ENCODE measurements around the gene RND1. TPM values are rescaled to one million over a fixed set of nuclear protein-coding genes. Genes with fewer than 3 reads are reported as not detected.

The RND1 gene
- total RNA-seq = 0.26 and 0.30 TPM in 2 replicates

DNA sequence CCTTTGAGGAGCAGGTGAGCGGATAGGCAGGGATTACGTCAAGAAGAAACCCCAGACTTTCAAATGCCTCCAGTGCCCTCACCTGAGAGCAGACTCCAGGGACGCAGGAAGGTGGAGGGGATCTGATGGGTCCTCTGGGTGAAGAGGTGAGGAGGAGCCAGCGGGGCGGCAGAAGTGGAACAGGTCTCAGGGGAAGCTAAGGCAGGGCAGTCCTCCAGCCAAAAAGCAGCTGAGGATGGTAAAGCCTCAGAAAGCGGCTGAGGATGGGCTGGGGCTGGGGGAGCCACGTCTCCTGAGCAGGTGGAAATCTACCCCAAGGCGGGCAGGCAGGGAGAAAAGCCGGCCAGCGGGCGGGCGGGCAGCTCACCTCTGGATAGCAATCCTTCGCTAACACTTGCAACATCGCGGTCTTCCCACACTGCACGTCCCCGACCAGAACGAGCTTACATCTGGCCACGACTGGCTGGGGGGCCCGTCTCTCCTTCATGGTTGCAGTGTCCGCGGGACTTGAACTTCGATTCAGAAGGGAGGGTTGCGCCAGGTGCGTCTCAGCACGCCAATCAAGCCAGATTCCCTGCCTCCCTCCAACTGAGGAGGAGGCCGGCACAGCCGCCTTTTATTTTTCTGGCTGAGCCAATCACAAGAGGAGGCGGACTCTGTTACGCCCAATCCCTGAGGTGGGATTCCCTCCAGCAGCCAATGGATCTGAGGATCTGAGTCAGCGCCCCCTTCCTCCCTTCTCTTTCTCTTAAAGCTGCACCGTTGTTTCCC is at the start of gene RND1:
RND1 (minus strand) TSS at position 590 of the 771 bp plus-strand sequence; CDS start at position 487, 103 bp downstream.

DNA sequence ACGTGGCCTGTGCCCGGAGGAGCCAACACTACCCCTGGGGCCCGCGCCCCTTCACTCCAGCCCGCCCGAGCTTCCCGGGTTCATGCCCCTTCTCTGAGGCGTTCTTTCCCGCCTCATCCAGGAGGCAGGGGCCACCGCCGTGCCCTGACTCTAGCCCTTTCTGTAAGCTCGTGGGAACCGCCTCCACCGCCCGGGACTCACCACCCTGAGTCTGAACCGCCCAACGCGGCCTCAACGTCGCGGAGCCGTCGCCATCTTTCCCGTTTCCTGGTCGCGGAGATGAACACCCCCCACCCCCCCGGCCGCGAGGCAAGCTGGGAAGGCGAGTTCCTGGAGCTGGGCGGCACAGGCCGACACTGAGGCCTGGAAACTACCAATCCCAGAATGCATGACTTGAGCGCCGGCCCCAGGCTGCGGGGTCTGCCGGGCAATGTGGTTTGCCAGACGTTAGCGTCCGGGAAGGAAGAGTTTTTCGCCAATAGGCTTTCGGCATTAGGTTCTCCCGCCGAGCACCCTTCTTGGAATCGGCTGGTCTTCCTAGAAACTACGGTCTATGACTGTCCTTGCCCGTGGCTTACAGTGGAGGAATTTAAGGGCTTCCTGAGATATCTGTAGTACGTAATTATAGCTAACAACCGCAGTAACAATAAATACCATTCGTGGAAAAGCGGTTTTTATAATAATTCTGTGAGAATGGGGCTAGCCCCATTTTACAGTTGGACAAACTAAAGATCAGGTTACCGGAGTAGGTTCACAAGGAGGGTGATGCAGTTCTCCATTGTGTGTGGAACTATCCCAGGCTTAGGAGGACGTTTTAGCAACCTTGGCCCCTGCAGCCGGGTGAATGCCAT is 13.6 kb downstream of the RND1 start, which contains the start of gene DDX23:
DDX23 (minus strand) TSS at position 281 of the 851 bp plus-strand sequence. CDS start 6,381 bp downstream, outside the sequence.

DNA sequence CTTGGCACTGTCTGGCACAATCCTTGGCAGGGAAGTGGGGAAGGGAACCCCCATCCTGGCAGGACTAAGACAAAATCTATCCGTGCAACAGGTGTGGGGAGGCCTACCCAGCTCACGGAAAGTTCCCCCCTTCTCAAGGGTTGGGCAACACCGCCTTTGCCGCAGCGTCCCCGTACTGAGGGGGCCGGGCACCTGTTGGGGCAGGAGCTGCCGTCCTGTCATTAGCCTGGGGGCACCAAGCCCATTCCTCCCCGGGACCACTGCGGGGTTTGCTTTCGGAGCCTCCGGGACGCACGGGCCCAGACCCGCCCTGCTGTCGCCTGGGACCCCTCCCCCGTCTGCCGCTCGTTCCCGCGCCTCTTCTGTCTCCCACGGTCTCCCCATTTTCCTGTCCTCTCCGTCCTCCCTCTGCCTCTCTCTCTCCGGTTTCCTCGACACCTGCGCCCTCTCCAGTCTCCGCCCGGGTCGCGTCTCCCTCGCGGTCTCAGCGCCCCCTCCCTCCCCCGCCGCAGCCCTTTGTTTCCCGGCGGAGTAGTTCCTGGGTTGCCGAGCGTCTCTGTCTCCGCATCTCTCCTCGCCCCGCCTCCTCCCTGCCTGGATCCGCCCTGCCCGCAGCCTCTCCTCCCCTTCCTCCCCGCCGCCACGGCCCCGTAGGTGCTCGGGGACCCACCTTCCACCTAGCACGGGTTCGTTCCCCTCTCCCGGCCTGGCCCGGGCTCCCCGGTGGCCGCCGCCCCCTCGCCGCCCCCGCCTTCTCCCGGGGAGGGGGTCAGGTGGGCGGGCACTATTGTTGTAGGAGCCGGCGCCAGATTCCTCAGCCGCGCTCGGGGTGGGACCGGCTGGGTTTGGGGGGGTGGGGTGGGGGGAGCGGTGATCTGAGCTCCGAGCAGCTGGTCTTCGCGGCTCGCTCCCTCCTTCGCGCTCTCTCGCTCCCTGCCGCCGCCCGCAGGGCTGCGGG is 47.5 kb downstream of the RND1 start, which contains the start of gene CACNB3:
CACNB3 (plus strand) TSS at position 624 of the 958 bp plus-strand sequence. CDS start 434 bp downstream, outside the sequence.

Other genes starting within 250 kb of the RND1 start
- 28.3 and 33.4 TPM in 2 replicates for gene KANSL2, start 183.6 kb downstream of the RND1 start, total RNA-seq
- 25.7 and 27.6 TPM in 2 replicates for gene CCNT1, start 149.2 kb downstream of the RND1 start, total RNA-seq
- 107 and 144 TPM in 2 replicates for gene ADCY6, start 76.8 kb downstream of the RND1 start, total RNA-seq
- 19.5 and 25.0 TPM in 2 replicates for gene CACNB3, start 47.4 kb downstream of the RND1 start, total RNA-seq
- gene DDX23, start 13.7 kb downstream of the RND1 start, total RNA-seq = 68.0 and 85.8 TPM in 2 replicates
- 36.6 and 45.0 TPM in 2 replicates for gene FKBP11, start 59.6 kb upstream of the RND1 start, total RNA-seq
- 37.1 and 42.7 TPM in 2 replicates for gene ARF3, start 91.6 kb upstream of the RND1 start, total RNA-seq
- 0.17 TPM in 1 of 2 replicates, not detected in the other for gene WNT10B, start 105.9 kb upstream of the RND1 start, total RNA-seq
- not detected in 2 replicates for gene WNT1, start 112.5 kb upstream of the RND1 start, total RNA-seq
- gene DDN, start 133.5 kb upstream of the RND1 start, total RNA-seq = 0.20 and 0.30 TPM in 2 replicates
- gene PRKAG1, start 152.9 kb upstream of the RND1 start, total RNA-seq = 56.9 and 65.5 TPM in 2 replicates
- gene KMT2D, start 194.9 kb upstream of the RND1 start, total RNA-seq = 63.9 and 73.0 TPM in 2 replicates
- gene RHEBL1, start 204.1 kb upstream of the RND1 start, total RNA-seq = 0.23 and 0.59 TPM in 2 replicates
- gene DHH, start 228.9 kb upstream of the RND1 start, total RNA-seq = 0.07 and 0.13 TPM in 2 replicates
- 42.7 and 47.0 TPM in 2 replicates for gene LMBR1L, start 245.0 kb upstream of the RND1 start, total RNA-seq

Data from smooth muscle cell of the pulmonary artery (primary cell).